Renal pelvis (tissue), 4 donors: ENCODE data around the gene DNAJB14. TPM values are rescaled to one million over a fixed set of nuclear protein-coding genes. Genes with fewer than 3 reads are reported as not detected.
A peak's percentile ranks its signal among the peaks of the same experiment; 100 is the strongest.

Experiments used
- DNase-seq: peaks from one replicate; pipeline ENCODE4 v3.0.0-alpha.2; 2013
- polyA plus RNA-seq, 3 donors: library from polyadenylated mRNA; unstranded; fragments of 120-200 nt; gene quantifications; one replicate each; pipeline ENCODE4 v1.2.1, GENCODE V29; 2013; ENCODE audit not compliant: insufficient read length in 3 of 3

Gene DNAJB14
- polyA plus RNA-seq, 3 donors = 26.7 to 42.1 (median 34.3) TPM

DNA sequence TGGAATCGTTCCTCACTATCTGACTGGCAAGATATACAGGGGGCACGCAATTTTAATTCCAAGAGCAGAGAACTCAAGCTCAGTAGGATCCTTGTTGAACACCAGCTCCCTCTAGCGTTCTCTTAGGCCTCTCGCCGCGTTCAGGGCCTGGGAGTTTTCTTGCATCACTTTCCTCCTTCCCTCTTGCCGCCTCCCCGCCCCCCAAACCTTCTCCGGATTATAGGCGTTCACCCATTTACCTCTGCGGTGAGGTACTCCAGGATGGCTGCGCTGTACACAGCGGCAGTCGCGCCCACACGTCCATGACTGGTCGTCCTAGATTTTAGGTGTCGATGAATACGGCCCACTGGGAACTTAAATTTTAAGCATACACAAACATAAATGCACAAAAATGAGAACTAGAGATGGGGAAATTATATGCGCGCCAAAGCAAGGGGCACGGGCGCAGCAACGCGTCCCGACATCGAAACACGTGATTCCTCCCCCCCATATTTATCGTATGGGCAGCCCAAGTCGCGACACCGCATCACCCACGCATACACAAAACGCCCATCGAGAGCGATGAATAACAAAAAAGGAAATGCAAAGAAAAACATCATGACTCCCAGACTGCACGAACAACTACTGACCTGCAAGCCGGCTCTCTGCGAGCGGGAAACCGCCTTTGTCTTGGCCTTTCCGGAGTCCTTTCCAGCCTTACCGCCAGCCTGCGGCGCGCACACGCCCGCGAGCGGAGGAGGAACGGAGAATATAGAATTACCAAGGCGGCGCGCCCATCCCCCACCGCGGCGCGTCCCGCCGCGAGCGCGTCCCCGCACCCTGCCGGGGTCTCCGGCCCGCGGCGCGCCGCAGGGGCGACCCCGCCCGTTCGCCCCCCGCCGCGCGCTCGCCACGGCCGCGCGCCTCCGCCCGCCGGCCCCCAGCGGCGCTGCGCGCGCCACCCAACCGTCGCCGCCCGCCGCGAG lies 2.9 kb upstream of the DNAJB14 start:
- peak; percentile 96 for DNase-seq

DNA sequence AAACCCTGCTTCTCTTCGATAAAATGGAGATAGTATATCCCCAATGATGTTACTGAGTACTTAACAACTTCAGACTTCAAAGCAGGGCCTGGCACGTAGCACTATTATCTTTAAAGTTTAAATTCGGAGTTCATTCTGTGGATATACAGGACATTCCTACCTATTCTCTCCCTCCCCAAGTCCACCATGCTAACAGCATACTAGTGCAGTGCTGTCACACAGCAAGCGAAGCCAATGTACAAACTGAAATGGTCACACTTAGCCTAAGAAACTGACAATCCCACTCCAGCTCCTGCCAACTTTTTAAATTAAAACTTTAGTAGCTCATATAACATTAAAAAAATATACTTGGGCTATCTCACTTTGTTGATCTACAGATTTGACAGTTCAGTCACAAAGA lies 1.2 kb upstream of the DNAJB14 start:
- DNase-seq = no peak

DNA sequence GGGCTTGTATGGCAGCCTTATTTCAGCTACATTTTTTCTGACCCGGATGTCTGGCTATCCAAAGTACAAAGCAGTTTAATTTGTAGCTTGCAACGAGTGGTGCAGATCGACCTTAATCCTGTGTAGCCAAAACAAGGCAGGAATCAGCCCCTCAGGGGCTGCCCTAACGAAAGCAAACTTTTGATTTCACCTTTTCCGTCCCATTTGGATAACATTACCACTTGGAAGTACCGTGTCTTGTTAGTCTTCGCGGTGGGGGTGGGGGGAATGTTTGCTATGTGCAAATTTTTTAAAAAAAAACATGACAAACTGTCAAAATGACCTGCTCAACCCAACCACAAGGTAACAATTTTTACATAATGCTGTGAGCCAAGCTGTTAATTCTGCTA lies 766 bp upstream of the DNAJB14 start:
- DNase-seq = peak; percentile 11

DNA sequence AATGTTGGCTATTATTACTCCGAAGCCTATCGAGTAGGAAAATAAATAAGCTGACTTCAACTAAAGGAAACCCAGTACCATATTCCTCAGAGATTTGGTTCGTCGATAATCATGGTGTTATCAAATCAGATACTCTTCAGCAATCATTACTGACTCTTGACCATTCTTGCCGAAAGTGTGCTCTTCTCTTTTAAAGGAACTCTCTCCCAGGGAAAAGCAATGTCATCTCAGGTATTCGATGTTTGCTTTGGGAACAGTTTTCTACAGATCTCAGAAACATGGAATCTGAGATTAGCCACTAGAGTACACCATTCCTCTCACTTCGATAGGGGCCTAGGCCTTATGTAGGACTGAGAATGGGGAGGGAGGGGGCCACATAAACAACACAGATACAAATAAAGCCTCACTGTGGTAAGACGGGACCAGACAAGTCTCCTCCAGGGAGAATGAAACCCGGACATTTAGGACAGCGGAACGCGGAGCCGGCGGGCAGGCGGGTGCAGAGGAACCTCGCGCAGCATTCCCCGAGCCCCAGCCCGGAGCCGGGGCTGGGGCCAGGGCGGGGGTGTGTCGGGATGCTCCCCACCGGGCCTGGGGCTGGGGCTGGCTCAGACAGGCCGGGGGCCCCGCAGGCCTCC lies 581 bp downstream of the DNAJB14 start:
- DNase-seq = peak; percentile 36

DNA sequence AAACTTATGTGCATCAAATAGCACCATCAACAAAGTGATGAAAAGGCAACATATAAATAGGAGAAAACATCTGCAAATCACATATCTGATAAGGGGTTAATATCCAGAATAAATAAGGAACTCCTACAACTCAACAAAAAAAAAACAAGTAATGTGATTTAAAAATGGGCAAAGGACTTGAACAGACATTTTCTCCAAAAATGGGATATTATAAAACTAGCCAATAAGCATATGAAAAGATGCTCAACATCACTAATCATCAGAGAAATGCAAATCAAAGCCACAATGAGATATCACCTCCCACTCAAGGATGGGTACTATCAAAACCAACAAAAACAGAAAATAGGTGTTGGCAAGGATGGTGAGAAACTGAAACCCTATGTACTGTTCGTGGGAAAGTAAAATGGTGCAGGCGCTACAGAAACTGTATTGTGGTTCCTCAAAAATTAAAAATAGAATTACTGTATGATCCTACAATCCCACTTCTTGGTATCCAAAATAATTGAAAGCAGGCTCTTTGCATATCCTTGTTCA lies 2.4 kb downstream of the DNAJB14 start:
- no peak for DNase-seq

DNA sequence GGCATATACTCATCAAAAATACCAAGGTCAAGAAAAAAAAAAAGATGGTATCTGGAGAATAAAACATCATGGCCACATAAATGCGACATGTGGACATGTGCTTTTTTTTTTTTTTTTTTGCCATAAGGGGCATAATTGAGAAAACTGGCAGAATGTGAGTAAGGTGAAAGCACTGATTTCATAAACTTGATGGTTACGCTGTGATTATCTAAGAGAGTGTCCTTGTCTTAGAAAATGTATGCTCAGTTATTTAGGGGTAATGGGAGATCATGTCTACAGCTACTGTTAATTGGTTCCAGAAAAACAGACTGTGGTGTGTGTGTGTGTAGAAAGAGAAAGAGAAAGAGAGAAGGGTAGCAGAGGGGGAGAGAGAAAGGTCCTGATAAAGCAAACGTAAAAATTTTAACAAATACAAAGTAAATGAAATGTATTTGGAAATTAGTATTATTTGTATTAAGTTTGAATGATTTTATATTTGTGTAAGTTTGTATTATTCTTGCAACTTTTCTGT lies 8.1 kb downstream of the DNAJB14 start:
- DNase-seq = no peak

DNA sequence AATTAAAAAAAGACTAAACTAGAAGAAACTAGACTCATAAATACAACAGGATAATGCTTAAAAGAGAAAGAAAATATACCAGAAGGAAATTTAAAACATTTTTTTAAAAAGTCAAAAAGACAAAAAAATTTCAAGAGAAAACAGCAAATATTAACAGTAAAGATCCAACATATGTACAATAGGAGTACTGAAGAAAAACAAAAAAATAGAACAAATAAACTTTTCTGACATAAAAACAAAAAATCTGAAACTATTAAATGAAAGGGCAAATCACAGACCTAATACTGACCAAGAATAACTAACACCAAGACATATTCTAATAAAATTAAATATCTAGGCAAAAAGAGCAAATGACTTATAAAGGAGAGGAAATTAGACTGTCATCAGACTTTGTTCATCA lies 11.5 kb downstream of the DNAJB14 start:
- no peak for DNase-seq

DNA sequence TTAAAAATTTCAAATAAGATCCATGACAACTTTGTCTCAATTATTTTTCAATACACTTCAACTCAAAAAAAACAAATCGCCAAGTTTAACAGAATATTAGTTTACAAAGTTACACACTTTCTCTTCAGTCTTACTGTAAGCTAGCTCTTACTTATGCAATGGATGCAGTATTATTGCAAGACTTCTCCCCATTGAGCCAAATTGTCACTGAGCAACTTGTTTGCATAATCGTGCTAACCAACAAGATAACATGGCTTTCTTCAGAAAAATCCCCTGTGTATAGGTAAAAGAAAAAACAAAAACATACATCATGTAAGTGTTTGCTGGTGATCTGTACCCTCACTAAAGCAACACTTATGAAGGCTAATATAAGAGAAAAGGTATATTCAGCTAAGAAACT lies 18.9 kb downstream of the DNAJB14 start:
- DNase-seq = no peak

DNA sequence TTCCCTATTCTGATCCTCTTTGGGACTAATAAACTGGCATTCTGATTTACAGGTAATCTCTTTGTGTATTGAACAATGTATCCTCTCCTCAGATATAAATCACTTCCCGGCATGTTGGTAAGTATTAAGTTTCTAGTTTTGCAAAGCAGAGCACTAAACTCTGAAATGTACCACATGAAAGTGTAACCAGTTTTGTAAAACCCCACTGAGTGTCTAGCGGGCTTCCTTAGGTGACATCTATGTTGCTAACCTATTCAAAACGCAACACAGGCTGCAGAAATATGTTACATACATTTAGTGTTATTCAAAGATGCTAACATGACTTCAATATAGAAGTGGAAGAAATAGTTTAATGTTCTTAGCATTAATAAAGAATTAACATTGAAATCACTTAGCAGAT lies 25.2 kb downstream of the DNAJB14 start:
- DNase-seq = no peak

DNA sequence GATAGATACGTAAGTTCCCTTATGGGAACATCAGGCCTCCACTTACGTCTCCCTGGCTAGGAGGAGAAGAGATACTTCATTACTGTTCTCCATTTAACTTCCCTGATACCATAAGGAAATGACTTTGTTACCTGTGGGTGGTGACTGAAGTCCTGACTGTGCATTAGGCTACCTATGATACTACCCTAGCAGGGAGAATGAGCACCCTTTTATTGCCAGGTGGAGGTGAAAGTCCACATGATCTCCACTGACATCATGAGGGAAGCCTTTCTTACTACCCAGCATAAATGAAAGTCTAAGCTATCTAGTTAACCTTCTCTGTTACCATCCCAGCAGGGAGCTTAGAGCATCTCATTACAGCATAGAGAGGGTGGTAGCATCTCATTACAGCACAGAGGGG lies 27.8 kb downstream of the DNAJB14 start:
- DNase-seq = no peak

DNA sequence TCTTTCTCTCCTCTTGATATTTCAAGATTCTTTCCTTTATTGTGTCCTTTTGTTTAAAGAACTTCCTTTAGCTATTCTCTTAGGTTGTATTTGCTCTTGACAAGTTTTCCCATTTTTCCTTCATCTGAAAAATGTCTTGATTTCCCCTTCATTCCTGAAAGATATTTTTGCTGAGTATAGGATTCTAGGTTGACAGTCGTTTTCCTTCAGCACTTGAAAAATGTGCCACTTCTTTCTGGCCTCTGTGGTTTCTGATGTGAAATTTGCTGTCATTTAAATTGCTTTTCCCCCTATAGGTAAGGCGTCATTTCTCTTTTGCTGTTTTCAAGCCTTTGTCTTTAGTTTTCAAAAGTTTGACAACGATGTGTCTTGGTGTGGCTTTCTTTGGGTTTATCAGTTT lies 28.8 kb downstream of the DNAJB14 start:
- no peak for DNase-seq

DNA sequence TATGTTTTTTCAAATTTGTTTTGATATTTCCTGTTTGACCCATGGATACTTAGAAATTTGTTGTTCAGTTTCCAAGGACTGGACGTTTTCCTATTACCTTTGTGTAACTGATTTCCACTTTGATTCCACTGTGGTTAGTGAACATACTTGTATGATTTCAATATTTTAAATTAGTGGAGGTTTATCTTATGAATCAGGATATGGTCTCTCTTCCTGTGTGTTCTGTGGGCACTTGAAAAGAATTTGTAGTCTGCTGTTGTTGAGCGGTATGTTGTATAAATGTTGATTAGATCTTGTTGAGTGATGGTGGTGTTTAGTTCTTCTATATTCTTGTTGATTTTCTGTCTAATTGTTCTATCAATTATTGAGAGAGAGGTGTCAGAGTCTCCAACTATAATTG lies 31.0 kb downstream of the DNAJB14 start:
- DNase-seq = no peak

DNA sequence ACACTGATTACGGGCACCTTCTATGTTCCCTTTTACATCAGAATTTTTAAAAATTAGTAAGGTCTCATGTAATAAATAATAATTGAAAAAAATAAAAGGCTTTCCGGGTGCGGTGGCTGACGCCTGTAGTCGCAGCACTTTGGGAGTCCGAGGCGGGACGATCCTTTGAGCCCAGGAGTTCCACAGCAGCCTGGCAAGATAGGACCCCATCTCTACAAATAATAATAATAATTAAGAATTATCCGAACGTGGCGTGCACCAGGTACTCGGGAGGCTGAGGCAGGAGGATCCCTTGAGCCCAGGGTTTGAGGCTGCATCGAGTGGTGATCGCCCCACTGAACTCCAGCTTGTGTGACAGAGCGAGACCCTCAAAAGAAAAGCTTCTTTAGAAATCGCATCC lies 51.4 kb downstream of the DNAJB14 start:
- no peak for DNase-seq

DNA sequence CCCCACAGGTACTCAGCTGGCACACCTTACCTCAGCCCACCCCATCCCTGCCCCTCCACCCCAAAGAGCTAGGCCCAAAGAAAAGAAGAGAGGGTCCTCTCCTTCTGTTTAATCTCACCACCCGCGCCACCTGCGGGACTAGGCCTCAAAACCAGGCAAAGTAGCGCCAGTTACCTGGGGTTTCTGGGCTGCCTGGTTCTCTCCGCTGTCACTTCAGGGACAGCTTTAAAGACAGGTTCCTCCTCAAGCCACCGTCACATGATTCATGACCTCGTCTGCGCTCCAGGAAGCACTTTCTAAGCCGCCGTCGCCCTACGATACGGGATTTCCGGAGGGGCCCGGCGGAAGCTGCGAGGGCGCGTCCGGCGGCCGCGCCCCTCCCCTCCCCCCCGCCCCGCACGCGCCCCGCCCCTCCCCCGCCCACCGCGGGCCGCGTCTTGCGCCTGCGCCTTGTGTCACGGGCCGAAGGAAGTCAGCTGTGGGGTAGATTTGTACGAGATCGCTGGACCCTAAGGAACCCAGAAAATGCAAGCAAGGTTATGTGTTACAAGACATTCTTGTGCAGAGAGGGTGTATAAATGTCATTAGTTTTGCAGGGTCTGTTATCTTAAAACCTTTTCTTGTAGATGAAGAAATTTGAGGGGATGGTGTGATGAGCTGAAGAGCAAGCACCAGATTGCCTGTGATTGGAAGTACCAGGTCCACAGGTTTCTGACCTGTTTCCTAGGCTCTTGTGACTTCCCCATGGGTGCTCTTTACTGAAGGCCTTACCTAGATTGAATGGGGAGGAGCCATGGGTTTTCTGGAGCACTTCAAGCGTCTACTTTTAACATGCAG lies 52.0 kb downstream of the DNAJB14 start, which contains the start of gene LAMTOR3:
Gene LAMTOR3 (minus strand): TSS at position 267 of the 837 bp plus-strand sequence. CDS start 464 bp downstream, outside the sequence.
- peak; percentile 93 for DNase-seq

DNA sequence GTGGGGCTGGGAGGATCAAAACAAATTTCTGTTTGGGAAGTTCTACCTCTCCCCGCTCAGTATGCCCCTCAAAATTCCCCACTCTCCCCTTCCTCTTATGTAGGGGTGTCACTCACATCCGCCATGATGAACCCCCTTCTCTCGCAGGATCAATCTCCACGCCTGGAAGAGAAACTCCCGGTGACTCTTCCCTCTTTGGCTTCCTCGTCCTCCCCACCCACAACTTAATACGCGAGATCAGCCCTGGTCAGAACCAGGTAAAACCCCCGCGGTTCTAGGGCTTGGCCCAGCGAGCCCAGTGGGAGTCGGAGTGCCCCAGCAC lies 52.6 kb downstream of the DNAJB14 start:
- DNase-seq = no peak

DNA sequence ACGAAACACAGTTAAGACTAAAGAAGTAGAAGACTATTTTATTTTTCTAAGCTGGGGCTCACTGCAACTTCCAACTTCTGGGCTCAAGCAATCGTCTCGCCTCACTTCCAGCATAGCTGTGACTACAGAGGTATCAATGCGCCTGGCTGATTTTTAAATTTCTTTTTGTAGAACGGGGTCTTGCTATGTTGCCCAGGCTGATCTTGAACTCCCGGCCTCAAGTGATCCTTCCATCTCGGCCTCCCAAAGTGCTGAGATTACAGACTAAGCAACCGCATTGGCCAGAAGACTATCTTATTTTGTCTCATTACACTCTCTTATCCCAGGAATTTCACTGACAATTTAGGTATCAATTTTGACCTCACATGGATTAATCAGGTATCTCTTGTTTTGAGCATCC lies 53.4 kb downstream of the DNAJB14 start:
- DNase-seq = no peak

DNA sequence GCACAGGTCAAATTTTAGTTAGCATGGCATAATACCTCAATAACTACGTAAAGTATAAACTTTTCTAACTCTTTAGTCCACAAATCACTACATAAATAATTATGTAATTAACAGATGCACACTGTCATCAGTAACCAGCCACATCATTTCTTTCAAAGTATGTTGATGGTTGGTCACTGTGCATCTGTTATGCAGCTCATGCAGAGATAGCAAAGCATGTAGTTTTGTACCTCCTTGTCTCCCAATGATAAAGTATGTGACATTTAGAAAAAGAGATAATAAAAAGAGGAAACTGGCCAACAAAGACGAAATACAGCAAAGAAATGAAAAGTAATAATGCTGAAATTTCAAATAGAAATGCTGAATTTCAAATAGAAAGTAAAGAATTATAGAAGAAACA lies 55.1 kb downstream of the DNAJB14 start:
- DNase-seq = no peak

DNA sequence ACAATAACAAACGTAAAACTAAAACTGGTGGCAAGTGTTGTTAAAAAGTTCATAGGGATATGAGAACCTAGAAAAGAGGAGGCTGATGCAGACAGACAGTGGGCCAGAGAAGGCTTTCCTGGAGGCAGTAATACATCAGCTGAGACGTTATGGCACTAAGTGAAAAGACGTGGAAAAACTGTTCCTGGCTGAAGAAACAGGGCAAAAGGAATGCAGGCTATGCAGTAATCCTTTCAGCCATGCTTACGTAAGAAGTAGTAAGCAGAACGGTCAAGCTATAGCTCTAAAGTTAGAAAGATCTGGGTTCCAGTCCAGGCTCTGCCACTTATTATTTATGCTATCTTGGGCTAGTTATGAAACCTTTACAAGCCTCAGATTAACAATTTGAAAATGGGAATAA lies 58.6 kb downstream of the DNAJB14 start:
- no peak for DNase-seq

DNA sequence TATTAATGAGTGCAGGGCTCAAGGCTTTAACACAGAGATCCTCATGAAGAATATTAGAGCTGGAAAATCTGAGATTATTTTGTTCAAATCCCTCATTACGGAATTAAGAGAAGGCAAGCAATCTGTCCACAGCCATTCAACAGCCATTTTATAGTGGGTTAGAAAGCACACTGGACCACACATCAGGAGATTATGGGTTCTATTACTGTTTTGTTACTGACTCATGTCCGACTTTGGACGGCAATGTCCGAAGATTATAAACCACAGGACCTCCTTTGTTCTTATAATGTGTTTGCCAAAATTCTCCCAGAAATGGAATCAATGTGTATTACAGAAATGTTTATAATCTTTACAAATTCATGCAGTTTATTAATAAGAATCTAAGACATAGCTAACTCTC lies 60.3 kb downstream of the DNAJB14 start:
- DNase-seq = no peak

DNA sequence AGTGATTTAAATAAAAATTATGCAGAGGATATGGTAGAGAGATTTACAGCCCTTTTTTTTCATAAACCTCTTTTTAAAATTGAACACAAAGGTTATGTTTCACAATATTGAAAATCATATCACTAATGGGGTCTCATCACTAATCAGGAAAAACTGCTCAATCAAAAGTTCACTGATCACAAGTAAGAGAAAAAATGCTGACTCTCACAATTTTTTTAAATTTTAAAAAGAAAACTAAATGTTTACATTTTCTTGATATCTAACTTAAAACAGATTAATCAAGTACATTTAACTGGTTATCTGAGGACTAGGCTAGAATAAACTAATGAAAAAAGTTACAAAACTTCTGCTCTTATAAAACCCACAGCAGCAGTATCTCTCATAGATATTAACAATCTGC lies 60.7 kb downstream of the DNAJB14 start:
- DNase-seq = no peak

DNA sequence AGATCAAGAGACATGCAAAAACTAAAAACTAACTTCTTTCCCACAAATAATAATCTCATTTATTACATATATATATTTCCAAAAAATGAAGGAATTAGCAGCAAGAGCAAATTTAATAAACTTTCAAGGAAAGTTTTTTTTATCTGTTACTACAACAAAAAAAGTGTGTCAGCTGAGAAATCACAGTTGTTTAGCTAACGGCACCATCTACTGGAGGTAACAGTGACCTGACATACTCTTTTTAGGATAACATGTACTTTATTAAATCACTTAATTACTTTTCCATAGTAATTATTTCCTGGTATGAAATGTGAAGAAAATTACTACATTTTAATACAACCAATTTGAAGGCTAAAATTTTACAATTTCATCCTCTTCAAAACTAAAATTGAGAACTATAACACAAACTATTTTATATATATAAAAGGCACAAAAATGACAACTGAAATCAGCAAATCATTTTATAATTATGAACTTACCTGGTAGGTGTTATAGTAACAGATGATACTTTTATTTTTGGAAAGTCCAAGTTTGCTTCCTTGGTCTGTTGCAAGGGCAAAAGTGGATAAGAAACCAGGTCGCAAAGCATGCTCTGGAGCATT lies 61.3 kb downstream of the DNAJB14 start:
- DNase-seq = peak; percentile 28

DNA sequence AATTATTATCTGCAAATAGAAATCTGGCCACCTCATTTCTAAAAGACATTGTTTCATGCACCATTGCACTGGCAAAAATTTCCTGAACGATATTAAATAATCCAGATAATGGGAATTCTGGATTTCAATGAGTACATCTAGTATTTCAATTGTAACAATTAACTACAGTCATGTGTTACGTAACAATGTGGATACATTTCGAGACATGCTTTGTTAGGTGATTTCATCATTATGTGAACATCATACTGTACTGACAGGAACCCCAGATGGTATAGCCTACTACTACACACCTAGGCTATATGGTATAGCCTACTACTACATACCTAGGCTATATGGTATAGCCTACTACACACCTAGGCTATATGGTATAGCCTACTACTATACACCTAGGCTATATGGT lies 67.0 kb downstream of the DNAJB14 start:
- no peak for DNase-seq
